Fibroblast of peridontal ligament (primary cell): ENCODE results near the gene GMPPA.
A peak's percentile ranks its signal among the peaks of the same experiment; 100 is the strongest.

Source experiments
- DNase-seq: peaks from one replicate; pipeline ENCODE4 v3.0.0-alpha.2; 2010; ENCODE audit errors: extremely low read depth

The GMPPA gene

DNA sequence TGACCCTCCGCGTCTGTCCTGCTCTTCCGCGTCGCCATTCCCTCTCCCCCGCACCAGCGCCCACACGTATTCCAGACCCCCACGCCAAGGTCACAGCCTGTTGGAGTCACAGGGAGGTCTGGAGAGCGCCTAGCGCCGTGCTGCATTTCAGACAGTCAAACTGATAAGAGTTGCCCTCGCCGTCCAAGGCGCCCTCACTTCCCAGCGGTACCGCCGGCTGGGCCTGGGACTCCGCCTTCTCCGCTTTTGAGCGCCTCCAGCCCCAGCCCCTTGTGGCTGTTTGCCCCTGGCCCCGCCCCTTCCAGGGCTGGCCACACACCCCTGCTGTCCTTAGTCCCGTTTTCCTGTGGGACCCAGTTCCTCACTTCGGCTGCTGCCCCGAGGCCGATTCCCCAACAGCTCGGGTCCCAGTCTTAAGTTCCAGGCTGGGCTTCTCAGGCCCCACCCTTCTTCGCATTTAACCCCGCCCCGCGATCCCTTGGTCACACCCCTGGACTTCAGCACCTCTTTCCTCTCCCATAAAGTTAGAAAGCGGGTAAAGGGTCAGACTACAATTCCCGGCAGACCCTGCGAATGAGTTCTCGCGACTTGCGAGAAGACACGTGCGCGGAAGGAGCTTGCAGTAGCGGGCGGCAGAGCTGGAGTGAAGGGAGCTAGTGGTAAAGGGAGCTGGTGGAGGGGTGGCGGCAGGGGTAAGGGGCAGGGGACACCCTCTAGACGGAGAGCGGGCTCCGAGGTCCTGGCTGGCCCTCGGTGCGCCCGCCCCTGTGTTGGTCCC lies at the start of gene GMPPA:
Gene GMPPA (plus strand): TSS at position 612 of the 778 bp plus-strand sequence. CDS start 1,085 bp downstream, outside the sequence.
- peak; percentile 99 for DNase-seq

DNA sequence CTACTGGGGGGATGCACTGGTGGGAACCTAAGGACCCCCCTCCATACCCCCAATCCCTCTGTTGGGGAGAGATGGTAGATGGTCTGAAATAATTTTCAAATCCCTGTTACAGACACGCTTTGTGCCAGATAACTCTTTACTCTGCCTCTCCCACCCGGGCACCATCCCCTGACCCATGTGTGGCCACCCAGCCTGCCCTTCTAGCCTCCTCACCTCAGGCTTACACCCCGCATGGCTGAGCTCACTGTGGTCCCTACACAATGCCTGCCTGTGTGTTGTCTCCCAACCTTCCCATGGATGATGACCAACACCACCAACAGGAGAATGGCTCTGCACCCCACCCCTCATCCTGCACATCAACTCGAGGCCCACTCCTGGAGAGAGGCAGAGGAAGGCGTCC lies 49.1 kb upstream of the GMPPA start:
- DNase-seq, result no peak

DNA sequence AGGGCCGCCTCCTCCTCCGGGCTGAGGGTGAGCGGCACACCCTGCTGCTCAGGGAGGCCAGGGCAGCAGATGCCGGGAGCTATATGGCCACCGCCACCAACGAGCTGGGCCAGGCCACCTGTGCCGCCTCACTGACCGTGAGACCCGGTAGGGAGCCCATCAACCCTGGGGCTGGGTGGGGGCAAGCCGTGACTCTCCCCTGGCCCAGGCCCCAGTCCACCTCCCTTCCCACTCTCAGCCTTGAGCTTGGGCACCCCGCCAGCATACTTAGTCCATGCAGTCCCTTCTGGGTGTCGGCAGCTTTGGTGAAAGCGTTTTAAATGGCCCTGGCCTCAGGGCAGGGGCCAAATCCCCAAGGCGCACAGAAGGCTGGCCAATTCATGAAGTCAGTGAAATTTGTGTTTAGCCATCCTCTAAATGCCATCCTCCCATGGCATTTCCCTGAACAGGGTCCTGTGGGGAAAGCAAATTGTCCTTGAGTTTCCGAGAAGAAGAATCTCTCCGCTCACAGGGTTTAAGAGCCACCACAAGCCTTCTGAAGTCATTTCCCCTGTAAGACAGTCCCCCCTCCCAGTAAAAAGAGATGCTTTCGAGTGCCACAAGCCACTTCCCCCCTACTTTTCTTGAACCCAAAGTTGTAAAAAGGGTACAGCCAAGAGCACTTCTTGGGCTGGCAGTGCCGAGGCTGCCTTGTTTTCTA lies 46.9 kb upstream of the GMPPA start:
- DNase-seq, result no peak

DNA sequence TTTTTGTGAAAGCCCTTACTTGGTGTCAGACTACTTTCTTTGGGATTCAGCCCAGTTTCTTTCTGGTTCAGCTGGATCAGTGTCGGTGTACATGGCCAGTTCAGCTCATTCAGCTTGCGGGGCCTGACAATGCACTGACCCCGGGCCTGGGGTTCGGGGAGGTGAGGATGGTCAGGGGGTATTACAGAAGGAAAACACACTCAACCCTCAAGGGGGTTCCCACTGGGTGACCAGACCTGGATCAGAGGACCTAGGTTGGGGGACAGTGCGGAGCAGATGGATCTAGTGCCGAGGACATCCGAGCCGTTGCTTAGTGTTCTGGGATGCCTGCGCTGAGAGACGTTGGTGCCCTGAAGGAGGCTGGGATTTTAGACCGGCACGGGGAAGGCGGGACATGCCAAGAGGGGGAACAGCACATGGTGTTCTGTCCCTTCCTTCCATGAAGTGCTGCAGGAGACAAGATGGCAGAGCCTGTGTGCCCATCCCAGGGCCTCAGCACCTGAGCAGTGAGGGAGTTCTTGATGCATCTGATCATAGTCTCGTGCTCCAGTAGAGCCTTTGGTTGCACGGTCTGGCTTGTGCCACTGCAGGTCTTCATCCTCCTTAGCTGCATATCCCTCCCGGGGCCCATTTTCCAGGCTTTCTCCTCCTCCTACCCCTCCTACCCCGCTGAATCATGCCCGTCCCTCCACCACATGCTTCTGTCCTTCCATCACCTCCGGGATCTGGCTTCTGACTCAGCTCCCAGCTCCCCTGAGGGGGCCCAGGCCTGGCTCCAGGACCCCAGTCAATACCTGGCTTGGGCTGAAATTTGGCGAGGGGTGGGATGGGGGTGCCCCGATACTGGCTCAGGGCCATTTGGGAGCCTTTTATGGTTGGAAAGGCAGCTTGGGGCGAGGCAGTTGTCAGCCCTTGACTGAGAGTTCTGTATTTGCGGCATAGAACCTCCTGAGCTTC lies 46.1 kb upstream of the GMPPA start:
- DNase-seq, result peak; percentile 96

DNA sequence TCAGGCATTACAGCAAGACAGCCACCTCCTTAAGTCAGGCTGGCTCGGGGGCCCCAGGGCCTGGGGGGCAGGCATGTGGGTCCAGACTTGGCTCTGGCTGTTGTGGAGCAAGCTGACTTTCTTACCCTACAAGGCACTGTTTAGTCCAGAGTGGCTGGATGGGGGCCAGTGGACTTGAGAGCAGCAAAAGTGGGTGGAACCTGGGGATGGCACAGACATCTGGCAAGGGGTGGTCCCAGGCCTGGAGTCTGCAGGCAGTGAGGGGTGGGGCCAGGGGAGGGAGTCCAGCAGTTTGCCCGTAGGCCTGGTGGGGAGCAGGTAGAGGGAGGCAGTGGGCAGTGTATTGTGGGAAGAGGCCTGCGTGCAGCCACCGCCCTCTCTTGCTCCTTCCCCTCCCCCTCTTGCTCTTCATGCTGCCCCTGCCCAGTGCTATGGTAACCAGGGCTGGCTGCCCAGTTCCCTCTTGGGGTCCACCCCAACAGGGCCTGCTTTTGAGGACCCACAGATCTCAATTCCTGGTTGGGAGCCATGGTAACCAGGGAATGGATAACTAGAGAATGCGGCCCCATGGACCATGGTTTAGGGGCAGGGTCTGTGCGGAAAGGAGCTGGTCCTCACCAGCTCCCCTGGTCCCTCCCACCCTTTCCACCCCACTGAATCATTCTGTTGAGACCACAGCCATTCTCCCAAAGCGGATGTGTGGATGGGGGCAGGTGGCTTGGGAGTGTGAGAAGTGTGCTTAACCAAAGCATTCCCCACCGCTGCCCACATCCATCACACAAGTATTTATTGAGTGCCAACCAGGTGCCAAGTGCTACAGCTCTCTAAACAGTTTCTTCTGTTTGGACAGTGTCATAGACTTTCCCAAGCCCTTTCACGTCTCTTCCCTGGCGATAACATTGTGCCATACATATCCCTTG lies 44.8 kb upstream of the GMPPA start:
- DNase-seq, result peak; percentile 92

DNA sequence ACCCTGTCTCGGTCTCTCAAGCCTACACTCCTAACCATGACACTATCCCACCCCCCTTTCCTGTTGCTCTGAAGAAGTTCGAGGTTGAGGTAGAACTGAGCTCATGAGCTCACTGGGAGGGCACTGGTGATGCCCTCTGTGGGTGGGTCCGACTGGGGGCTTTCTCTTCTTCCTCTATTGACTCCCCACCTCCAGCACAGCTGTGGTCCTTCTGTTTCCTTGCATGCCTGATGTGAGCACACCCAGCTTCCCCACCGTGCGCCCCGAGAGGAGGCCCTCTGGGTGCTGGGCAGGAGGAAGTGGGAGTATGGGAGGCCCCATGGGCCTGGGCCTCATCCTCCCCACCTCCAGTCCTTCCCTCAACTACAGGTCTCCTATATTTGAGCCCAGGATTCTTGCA lies 43.1 kb upstream of the GMPPA start:
- DNase-seq, result no peak

DNA sequence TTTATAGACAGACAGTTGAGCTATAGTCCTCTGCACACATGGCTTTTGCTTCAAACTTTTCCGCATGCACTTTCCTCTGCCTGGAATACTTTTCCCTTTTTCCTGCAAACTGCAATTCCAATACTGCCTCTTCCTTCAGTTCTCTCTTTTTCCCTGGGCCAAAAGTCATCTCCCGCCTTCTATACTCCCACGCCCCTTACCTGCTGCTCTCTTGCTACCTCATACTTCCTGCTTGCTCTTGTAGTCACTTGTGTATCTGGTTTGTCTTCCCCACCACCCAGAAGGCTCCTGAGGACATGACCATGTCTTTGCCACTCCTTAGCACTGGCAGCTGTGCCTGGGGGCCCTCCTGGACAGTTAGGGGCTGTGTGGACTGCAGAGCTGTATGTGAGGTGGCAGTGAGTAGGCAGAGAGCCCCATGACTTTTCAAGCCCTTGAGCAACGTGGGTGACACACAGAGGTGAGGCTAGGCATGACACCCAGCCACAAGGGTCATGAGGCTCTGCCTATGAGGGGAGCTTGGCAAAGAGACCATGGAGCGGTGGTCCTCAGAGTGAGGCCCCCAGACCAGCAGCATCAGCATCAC lies 40.8 kb upstream of the GMPPA start:
- DNase-seq, result no peak

DNA sequence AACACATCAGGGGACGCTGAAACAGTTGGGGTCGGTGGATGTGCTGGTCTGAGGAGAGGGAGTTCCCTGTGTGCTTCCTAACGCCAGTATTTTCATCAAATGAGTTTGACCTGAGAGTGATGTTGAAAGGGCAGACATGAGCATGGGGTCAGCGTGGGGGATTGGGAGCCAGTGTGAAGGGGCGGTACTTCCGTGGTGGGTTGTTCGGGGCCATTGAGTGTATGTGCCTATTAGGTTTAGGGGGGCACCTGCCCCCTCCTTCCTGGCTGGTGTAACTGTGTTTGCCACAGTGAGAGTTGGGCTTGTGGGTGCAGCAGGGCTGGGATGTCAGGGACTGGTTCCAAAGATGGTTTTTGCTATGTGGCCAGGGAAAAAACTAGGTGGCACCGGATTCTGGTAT lies 39.7 kb upstream of the GMPPA start:
- DNase-seq, result no peak

DNA sequence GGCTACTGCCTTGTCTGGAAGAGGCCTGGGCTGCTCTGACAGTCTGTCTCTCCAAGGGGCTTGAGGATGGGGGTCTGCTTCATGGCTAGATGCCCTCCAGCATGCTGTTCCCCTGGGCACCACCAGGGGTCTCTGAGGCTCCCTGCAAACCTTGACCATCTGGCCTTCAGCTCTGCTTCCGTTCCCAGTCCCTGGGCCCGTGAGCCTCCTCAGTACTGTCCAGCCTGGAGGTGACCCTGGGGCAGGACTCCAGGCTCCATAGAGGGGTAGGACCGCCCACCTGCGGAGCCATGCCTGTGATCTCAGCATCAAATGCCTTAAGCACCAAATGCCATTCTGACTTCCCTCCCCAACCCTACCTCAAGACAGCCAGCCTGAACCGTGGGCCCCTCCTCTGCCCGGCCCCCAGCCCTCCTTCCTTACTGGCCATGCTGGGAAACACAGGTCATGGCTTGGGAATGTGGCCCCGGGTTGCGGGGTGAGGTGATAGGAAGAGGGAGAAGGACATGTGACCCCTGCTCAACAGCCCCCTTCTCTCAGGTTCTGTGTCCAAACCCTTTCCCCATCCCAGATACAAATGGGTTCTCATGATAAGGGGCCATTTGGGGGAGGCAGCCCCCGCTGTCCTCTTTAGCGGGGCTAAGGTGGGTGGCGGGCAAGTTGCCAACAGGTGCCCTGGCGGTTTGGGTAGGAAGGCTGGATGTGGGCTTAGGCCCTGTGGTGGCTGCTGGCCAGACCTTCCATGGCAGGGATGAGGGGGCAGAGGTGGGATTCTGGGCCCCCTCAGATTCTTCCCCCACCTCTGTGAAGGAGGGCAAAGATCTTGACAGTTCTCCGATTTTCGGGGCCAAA lies 39.0 kb upstream of the GMPPA start:
- peak; percentile 56 for DNase-seq

DNA sequence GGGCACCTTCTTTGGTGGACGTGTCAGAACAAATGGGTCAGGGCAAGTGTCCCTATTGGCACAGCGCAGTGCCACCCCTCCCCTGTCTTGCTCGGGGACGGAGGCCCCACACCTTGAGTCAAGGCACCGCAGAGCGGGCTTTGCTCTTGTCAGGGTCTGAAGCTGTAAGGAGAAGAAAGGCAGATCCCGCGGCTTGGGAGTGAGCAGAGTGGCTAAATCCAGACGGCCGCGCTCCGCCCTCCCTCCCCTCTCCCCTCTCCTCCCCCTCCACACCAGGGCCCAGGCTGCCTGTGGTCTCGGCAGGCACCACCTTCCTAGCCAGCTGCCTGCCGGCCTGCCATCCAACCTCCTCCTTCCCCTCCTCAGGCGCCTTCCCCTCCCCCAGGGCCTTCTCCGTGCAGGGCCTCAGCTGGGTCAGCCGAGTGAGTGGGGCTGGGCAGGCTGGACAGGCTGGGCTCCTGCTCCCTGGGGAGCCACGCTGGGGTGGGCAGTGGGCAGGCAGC lies 38.2 kb upstream of the GMPPA start:
- peak; percentile 85 for DNase-seq

DNA sequence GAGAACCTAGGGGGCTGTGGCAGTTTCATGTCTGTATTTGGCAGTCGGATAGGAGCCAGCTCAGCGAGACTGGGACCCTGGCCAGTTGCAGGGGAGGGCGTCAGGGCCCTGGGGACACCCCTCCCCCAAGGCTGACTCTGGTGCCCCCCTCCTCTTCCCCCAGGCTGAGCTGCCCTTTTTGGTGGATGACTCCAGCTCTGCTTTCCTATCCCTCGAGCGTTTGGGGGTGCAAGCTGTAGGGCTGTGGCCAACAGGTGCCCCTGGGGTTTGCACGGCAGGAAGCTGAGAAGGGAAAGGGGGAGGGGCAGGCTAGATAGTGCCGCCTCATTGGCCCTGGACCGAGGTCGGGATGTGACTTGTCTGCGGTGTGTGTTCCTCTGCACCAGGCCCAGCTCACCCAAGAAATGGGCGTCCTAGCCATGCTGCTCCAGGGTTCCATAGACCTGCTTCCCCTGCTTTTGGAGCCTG lies 37.6 kb upstream of the GMPPA start:
- DNase-seq, result peak; percentile 38

DNA sequence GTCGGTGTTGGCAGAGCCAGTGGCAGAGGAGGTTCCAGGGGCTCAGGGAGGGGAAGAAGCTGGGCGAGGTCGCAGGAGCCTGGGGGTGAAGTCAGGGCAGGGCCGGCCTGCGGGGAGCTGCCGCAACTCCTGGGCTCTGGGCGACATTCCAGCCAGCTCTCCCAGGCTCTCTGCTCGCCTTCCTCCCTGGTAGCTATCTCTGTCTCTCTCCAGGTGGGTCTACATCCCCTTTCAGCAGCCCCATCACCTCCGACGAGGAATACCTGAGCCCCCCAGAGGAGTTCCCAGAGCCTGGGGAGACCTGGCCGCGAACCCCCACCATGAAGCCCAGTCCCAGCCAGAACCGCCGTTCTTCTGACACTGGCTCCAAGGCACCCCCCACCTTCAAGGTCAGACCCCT lies 37.0 kb upstream of the GMPPA start:
- no peak for DNase-seq

DNA sequence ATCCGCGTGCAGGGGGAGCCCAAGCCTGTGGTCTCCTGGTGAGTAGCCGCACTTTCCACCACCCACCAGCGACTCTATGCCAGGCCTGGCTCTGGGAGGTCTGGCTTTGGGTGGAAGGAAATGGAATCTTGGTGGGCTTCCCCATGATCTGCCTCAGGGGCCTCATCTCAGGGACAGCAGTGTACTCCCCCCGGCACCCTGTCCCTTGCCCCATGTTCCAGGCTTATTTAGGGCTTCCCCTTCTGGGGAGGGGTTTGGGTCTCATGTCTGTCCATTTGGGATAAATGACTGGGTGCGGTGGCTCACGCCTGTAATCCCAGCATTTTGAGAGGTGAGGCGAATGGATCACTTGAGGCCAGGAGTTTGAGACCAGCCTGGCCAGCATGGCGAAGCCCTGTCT lies 36.3 kb upstream of the GMPPA start:
- DNase-seq, result no peak

DNA sequence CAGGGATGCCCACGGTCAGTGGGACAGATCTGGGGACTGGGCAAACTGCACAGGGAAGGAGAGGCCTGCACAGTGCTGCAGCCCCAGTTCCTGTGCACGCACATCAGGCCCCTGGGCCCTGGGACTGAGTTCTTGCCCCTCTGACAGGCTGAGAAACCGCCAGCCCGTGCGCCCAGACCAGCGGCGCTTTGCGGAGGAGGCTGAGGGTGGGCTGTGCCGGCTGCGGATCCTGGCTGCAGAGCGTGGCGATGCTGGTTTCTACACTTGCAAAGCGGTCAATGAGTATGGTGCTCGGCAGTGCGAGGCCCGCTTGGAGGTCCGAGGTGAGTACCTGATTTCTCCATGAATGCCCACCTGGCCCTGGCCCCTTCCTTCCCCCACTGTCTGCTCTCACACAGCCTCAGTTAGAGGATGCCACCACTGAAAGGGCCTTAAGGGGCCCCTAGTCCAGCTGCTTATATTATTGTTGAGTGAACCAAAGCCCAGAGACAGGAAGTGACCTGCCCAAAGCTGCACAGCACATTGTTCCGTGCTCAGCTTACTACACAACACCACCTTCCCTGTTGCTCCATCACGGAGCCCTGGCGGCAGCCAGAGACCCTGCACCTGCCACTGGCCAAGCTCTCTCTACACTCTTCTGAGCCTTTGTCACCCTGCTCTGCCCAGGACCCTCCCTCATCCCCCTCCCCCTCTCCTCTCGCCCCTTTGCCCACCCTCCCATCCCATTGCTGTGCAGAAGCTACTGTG lies 34.2 kb upstream of the GMPPA start:
- no peak for DNase-seq

DNA sequence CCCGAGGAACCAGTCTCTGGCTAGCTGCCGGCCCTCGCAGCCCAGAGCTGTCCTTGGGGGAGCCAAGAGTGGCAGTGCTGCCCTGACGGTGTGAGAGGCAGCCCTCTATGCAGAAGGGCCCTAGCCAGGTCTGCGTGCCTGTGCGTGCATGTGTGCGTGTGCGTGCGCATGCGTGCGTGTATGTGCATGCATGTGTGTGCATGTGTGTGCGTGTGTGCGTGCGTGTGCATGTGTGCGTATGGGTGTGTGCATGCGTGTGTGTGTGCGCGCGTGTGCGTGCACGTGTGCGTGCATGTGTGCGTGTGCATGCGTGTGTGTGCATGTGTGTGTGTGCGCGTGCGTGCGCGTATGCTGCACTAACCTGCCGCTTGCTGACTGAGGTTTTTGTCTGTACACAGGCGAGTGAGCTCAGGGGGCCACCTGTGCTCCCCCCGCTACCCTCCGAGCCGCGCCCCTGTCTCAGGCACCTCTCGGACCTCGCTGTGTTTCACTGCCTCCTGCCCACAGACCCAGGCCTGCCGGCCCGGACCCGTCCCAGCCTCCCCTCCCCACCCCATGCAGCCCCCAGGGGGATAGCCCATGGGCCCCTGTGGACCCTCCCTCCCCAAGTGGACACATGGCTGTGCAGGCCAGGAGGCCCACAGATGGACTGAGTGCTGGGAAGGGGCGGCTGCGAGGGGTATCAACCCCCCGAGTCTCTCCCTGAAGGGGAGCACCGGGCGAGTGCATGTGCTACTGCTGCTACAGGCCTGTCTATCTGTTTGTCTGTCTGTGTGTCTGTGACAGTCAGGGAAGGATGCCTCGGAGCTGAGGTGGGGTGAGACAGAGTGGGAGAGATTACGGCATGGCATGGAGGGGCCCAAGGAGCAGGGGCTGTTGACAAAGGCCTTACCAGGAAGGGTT lies 32.8 kb upstream of the GMPPA start:
- no peak for DNase-seq

DNA sequence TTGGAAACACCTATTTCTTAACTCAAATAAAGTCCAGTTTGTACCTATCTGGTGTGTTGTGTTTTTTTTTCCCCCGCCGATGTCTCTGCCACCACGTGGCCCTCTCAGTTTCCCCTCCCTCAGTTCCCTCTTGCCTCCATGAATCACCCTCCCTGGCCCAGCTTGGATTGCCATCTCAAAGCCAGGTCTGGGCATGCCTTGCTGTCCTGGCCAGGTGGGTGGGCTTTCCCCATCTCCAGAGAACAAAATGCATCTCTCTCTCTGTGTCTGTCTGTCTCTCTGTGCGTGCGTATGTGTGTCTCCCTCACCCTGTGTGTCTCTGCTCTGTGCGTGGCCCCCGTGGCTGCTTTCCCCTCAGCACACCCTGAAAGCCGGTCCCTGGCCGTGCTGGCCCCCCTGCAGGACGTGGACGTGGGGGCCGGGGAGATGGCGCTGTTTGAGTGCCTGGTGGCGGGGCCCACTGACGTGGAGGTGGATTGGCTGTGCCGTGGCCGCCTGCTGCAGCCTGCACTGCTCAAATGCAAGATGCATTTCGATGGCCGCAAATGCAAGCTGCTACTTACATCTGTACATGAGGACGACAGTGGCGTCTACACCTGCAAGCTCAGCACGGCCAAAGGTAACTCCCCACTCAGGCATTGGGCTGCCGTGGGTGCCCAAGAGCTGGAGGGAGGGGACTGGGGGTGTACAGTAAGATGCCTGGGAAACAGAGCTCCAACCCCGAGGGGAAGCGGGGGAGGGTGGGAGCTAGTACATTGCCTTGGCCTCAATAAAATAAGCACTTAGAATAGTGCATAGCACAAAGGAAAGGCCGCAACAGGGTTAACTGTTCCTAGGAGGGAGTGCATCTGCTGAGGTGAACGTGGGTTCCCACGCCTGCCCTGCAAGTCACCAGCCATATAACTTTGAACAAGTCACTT lies 31.6 kb upstream of the GMPPA start:
- DNase-seq, result no peak

DNA sequence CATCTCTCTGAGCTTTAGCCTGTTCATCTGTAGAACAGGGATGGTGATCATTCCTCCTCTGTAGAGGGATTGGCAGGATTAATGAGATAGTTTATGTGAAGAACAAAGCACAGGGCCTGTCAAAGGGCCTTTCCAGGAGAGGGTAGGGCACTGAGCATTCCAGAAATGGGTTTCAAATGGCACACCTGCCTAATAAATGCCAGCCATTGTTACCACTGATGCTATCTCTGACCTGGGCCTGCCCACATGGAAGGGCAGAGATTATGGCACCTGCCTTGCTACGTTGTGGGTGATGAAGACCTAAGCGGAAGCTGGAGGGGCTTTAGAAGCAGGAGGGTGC lies 31.0 kb upstream of the GMPPA start:
- DNase-seq, result no peak
